ENCODE data around the gene SYK.

Gene SYK

DNA sequence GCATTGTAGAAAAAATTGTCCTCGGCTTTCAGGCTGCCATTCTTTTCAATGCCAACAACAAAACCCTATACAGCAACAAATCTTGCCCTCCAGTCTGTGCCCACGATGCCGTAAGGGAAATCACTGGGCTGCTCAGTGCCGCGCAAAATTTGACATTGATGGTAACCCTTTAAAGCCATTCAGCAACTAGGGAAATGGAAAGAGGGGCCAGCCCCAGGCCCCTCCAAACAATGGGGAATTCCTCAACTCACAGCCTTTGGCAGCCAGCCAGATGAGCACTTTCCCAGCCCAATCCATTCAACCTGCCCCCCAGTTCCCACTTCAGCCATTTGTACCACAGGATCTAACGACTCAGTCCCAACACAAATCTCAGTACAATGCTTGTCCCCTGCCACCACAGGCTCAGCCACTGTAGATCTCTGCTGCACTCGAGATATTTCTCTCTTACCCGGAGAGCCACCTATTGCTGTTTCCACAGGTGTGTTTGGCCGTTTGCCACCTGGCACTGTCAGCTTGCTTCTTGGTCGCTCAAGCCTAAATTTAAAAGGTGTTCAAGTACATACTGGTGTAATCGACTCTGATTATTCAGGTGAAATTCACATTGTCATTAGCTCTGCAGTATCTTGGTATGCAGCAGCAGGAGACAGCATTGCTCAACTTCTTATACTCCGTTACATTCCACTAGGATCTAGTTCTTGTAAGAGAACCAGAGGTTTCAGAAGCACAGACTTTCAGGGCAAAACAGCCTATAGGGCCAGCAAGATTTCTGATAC lies 103.3 kb downstream of the SYK start:
- no peak overlapping the region for H3K4me3 ChIP-seq (ENCODE audit: low read depth, low read length)
- no peak for TF ChIP-seq POLR2A (IDR thresholded peaks at IDR 0.05; ENCODE audit: extremely low read depth, insufficient read length)
- TF ChIP-seq, protein P1, sequence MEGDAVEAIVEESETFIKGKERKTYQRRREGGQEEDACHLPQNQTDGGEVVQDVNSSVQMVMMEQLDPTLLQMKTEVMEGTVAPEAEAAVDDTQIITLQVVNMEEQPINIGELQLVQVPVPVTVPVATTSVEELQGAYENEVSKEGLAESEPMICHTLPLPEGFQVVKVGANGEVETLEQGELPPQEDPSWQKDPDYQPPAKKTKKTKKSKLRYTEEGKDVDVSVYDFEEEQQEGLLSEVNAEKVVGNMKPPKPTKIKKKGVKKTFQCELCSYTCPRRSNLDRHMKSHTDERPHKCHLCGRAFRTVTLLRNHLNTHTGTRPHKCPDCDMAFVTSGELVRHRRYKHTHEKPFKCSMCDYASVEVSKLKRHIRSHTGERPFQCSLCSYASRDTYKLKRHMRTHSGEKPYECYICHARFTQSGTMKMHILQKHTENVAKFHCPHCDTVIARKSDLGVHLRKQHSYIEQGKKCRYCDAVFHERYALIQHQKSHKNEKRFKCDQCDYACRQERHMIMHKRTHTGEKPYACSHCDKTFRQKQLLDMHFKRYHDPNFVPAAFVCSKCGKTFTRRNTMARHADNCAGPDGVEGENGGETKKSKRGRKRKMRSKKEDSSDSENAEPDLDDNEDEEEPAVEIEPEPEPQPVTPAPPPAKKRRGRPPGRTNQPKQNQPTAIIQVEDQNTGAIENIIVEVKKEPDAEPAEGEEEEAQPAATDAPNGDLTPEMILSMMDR (IDR thresholded peaks at IDR 0.05; ENCODE audit: low read depth, low read length), result no peak
- TF ChIP-seq, protein P2, sequence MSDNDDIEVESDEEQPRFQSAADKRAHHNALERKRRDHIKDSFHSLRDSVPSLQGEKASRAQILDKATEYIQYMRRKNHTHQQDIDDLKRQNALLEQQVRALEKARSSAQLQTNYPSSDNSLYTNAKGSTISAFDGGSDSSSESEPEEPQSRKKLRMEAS (IDR thresholded peaks at IDR 0.05; ENCODE audit: low read depth, low read length), result no peak
- no peak for TF ChIP-seq MYC (IDR thresholded peaks at IDR 0.05; ENCODE audit: low read depth, low read length)
- no peak for DNase-seq (ENCODE audit: low read depth)

DNA sequence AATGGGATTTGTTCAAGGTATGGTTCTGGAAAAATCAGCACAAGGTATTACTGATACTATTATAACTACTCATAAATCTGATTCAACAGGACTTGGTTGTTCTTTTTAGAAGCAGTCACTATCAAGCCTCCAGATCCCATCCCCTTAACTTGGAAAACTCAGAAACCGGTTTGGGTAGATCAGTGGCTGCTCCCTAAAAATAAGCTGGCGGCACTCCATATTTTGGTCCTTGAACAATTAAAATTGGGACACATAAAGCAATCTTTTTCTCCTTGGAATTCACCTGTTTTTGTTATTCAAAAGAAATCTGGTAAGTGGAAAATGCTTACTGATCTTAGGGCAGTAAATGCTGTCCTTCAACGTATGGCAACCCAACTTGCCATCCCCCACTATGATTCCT lies 104.2 kb downstream of the SYK start:
- H3K4me3 ChIP-seq (ENCODE audit: low read depth, low read length), result no peak overlapping the region
- DNase-seq (ENCODE audit: low read depth), result no peak
- TF ChIP-seq, protein P2 (IDR thresholded peaks at IDR 0.05; ENCODE audit: low read depth, low read length), result no peak
- TF ChIP-seq POLR2A (IDR thresholded peaks at IDR 0.05; ENCODE audit: extremely low read depth, insufficient read length) (no peak), MYC (IDR thresholded peaks at IDR 0.05; ENCODE audit: low read depth, low read length) (no peak)
- TF ChIP-seq, protein P1 (IDR thresholded peaks at IDR 0.05; ENCODE audit: low read depth, low read length), result no peak

DNA sequence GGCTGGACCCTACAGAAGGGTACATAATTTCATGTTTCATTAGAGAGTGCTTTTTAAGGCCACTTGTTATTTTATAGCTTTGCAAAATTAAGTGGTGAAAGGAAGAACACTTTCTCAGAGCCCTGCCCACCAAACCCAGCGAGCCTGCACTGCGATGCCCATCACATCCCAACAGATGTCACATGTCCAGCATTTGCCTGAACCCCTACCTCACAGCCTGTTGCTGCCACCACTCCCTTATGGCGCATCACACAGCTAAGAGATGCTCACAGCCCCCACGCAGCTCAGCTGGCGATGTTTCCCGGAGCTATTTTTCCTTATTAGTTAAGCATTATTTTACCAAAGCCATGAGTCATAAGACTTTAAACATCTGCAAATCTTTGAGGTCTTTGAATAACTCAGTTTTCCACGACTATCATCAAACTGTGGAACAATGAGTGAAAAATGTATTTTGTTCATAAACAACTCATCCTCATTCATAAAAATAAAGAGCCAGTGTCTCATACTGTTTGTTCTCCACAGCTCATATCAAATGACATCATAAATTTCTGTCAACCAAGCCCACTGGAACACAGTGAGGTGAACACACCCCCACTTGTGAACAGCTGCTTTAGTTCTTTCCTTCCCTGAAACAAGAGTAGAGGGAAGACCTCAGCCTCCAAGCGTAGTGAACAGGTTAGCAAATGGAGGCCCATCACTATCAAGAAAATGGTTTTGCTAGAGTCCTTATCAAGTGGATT lies 104.9 kb downstream of the SYK start:
- no peak overlapping the region for H3K4me3 ChIP-seq (ENCODE audit: low read depth, low read length)
- TF ChIP-seq POLR2A (IDR thresholded peaks at IDR 0.05; ENCODE audit: extremely low read depth, insufficient read length), result no peak
- TF ChIP-seq, protein P2 (IDR thresholded peaks at IDR 0.05; ENCODE audit: low read depth, low read length), result no peak
- TF ChIP-seq, protein P1 (IDR thresholded peaks at IDR 0.05; ENCODE audit: low read depth, low read length), result no peak
- DNase-seq (ENCODE audit: low read depth), result no peak

DNA sequence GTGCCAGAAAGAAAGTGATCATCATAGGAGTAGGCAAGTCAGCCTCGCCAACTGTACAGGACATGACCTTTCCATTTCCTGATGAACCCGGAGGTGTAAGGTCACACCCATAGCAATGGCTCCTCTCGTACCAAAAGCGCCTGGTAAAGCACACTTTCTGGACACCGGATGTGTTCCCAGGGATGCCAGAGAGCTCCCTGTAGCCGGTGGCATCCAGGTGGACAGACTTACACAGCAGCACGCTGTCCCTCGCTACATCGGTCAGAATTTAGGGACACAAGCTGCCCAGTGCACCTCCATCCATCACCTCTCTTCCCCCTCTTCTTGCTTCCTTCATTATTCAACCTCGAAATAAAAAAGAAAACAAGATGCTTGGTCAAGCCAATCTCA lies 105.4 kb downstream of the SYK start:
- TF ChIP-seq, protein P2 (IDR thresholded peaks at IDR 0.05; ENCODE audit: low read depth, low read length), result no peak
- TF ChIP-seq, protein P1 (IDR thresholded peaks at IDR 0.05; ENCODE audit: low read depth, low read length), result no peak
- no peak for TF ChIP-seq POLR2A (IDR thresholded peaks at IDR 0.05; ENCODE audit: extremely low read depth, insufficient read length)
- DNase-seq (ENCODE audit: low read depth), result no peak
- no peak overlapping the region for H3K4me3 ChIP-seq (ENCODE audit: low read depth, low read length)

DNA sequence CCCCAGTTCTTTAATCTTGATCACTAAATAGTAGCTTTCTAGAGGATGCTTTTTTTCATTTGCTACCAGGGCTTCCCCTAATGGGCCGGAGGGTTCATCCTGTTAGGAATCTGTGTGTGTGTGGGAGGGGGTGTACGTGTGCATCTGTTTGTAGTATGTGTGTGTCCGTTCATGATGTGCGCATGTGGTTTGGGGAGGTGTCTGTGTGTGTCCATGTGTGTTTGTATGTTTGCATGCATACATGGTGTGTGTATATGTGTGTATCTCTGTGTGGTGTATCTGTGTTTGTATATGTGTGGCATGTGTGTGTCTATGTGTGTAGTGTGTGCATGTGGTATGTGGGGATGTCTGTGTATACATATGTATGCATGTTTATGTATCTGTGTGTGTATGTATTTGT lies 106.2 kb downstream of the SYK start:
- TF ChIP-seq POLR2A (IDR thresholded peaks at IDR 0.05; ENCODE audit: extremely low read depth, insufficient read length), result no peak
- TF ChIP-seq, protein P1 (IDR thresholded peaks at IDR 0.05; ENCODE audit: low read depth, low read length), result no peak
- TF ChIP-seq MYC (IDR thresholded peaks at IDR 0.05; ENCODE audit: low read depth, low read length), result no peak
- TF ChIP-seq, protein P2 (IDR thresholded peaks at IDR 0.05; ENCODE audit: low read depth, low read length), result no peak
- no peak overlapping the region for H3K4me3 ChIP-seq (ENCODE audit: low read depth, low read length)
- DNase-seq (ENCODE audit: low read depth), result no peak

Data from NB4 (cell line).